HCT116 (cell line): ENCODE data around the gene INTU.

Experiments
- CBX3 ChIP-seq: IDR thresholded peaks from 2 replicates; pipeline ENCODE4 v1.6.1; 2012; ENCODE audit warnings: low read depth
- CEBPB ChIP-seq: IDR thresholded peaks from 2 replicates; pipeline ENCODE4 v1.6.1; 2012; ENCODE audit warnings: low read depth
- ELF1 ChIP-seq: IDR thresholded peaks from 2 replicates; pipeline ENCODE4 v1.6.1; 2012; ENCODE audit warnings: low read depth, borderline replicate concordance
- EZH2 ChIP-seq: fragments of 200-600 bp; sonication (generic); IDR thresholded peaks from 2 replicates; pipeline ENCODE4 v1.6.1; 2017; ENCODE audit warnings: antibody characterized with exemption, mixed run types
- MAX ChIP-seq: IDR thresholded peaks from 2 replicates; pipeline ENCODE4 v1.6.1; 2012
- POLR2A ChIP-seq: IDR thresholded peaks from 2 replicates; pipeline ENCODE4 v1.7.0; 2011; ENCODE audit warnings: borderline replicate concordance; ENCODE audit not compliant: insufficient read depth, insufficient read length; ENCODE audit errors: extremely low read depth
- POLR2AphosphoS5 ChIP-seq: IDR thresholded peaks from 2 replicates; pipeline ENCODE4 v1.6.1; 2011; ENCODE audit warnings: mild to moderate bottlenecking, low read depth, low read length, moderate library complexity
- RAD21 ChIP-seq: IDR thresholded peaks from 2 replicates; pipeline ENCODE4 v1.6.1; 2012; ENCODE audit warnings: low read depth, mild to moderate bottlenecking
- SIN3A ChIP-seq: IDR thresholded peaks from 2 replicates; pipeline ENCODE4 v1.6.1; 2012; ENCODE audit warnings: low read depth
- SRF ChIP-seq: IDR thresholded peaks from 2 replicates; pipeline ENCODE4 v1.6.1; 2012; ENCODE audit warnings: low read depth
- YY1 ChIP-seq: IDR thresholded peaks from 2 replicates; pipeline ENCODE4 v1.6.1; 2011; ENCODE audit warnings: low read length, low read depth, moderate library complexity, mild to moderate bottlenecking; ENCODE audit not compliant: insufficient replicate concordance; ENCODE audit errors: extremely low read depth
- ZNF274 ChIP-seq: fragments of 200-500 bp; sonication (Bioruptor generic); IDR thresholded peaks from 2 replicates; pipeline ENCODE4 v1.6.1; 2014; ENCODE audit warnings: mild to moderate bottlenecking, low read depth, low read length, inconsistent platforms
- TF ChIP-seq, protein P1 (sequence below): IDR thresholded peaks from 2 replicates; pipeline ENCODE4 v1.6.1; 2012; ENCODE audit warnings: low read depth
- TF ChIP-seq, protein P2 (sequence below), 3 experiments: fragments of 200-600 bp in 1 of 3; sonication (generic) in 1 of 3; IDR thresholded peaks in 2 of 3; conservative IDR thresholded peaks in 1 of 3; 2 replicates each; pipeline ENCODE4 v1.5.1; 2012 to 2017; ENCODE audit warnings: low read depth in 2 of 3, low read length in 2 of 3, antibody characterized with exemption in 1 of 3, borderline replicate concordance in 1 of 3, control low read depth in 1 of 3, mild to moderate bottlenecking in 1 of 3, mixed read lengths in 1 of 3, mixed run types in 1 of 3, moderate library complexity in 1 of 3; ENCODE audit not compliant: insufficient read depth in 1 of 3

DNA sequence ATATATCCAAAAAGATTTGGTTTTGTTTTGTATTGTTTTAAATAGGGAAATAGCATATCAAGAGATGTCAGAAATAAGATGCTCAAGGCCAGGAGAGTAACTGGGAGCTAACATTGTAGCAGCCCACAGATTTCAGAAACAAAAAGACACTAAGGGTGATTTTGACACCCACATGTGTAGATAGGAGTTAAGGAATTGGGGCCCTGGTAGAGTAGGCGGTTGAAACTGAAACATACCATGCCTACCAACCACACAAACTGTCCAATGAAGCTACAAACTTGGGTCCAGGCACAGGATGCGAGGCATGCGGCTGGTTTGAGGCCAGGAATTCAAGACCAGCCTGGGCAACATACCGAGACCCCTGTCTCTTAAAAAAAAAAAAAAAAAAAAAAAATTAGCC lies 143.1 kb downstream of the INTU start:
- TF ChIP-seq, protein P1, sequence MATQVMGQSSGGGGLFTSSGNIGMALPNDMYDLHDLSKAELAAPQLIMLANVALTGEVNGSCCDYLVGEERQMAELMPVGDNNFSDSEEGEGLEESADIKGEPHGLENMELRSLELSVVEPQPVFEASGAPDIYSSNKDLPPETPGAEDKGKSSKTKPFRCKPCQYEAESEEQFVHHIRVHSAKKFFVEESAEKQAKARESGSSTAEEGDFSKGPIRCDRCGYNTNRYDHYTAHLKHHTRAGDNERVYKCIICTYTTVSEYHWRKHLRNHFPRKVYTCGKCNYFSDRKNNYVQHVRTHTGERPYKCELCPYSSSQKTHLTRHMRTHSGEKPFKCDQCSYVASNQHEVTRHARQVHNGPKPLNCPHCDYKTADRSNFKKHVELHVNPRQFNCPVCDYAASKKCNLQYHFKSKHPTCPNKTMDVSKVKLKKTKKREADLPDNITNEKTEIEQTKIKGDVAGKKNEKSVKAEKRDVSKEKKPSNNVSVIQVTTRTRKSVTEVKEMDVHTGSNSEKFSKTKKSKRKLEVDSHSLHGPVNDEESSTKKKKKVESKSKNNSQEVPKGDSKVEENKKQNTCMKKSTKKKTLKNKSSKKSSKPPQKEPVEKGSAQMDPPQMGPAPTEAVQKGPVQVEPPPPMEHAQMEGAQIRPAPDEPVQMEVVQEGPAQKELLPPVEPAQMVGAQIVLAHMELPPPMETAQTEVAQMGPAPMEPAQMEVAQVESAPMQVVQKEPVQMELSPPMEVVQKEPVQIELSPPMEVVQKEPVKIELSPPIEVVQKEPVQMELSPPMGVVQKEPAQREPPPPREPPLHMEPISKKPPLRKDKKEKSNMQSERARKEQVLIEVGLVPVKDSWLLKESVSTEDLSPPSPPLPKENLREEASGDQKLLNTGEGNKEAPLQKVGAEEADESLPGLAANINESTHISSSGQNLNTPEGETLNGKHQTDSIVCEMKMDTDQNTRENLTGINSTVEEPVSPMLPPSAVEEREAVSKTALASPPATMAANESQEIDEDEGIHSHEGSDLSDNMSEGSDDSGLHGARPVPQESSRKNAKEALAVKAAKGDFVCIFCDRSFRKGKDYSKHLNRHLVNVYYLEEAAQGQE = no peak
- TF ChIP-seq, protein P2, sequence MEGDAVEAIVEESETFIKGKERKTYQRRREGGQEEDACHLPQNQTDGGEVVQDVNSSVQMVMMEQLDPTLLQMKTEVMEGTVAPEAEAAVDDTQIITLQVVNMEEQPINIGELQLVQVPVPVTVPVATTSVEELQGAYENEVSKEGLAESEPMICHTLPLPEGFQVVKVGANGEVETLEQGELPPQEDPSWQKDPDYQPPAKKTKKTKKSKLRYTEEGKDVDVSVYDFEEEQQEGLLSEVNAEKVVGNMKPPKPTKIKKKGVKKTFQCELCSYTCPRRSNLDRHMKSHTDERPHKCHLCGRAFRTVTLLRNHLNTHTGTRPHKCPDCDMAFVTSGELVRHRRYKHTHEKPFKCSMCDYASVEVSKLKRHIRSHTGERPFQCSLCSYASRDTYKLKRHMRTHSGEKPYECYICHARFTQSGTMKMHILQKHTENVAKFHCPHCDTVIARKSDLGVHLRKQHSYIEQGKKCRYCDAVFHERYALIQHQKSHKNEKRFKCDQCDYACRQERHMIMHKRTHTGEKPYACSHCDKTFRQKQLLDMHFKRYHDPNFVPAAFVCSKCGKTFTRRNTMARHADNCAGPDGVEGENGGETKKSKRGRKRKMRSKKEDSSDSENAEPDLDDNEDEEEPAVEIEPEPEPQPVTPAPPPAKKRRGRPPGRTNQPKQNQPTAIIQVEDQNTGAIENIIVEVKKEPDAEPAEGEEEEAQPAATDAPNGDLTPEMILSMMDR (IDR thresholded peaks at IDR 0.05 in 2 of 3, conservative IDR thresholded peaks at IDR 0.05 in 1 of 3; ENCODE audit: borderline replicate concordance in 1 of 3, insufficient read depth in 1 of 3, low read depth in 2 of 3, low read length in 2 of 3) = no peak
- no peak for TF ChIP-seq EZH2
- TF ChIP-seq POLR2A = no peak
- TF ChIP-seq CEBPB = no peak
- TF ChIP-seq SIN3A = no peak
- TF ChIP-seq RAD21 = no peak
- no peak for TF ChIP-seq POLR2AphosphoS5
- TF ChIP-seq CBX3 = no peak
- no peak for TF ChIP-seq MAX
- no peak for TF ChIP-seq ELF1
- TF ChIP-seq ZNF274 = no peak
- TF ChIP-seq SRF = no peak
- no peak for TF ChIP-seq YY1
